Panc1 (cell line): ENCODE results near the gene MTCH1.

Source experiments
- POLR2AphosphoS5 ChIP-seq: IDR thresholded peaks from 2 replicates; pipeline ENCODE4 v1.6.1; 2012; ENCODE audit warnings: mild to moderate bottlenecking, low read depth, low read length, moderate library complexity
- TF ChIP-seq, protein P1 (sequence below): fragments of 450-650 bp; IDR thresholded peaks from 2 replicates; pipeline ENCODE4 v1.5.1; 2017; ENCODE audit warnings: mild to moderate bottlenecking

GRCh38 chr6:37021356-37022129 is 35.5 kb upstream of the MTCH1 start:
- TF ChIP-seq, protein P1, sequence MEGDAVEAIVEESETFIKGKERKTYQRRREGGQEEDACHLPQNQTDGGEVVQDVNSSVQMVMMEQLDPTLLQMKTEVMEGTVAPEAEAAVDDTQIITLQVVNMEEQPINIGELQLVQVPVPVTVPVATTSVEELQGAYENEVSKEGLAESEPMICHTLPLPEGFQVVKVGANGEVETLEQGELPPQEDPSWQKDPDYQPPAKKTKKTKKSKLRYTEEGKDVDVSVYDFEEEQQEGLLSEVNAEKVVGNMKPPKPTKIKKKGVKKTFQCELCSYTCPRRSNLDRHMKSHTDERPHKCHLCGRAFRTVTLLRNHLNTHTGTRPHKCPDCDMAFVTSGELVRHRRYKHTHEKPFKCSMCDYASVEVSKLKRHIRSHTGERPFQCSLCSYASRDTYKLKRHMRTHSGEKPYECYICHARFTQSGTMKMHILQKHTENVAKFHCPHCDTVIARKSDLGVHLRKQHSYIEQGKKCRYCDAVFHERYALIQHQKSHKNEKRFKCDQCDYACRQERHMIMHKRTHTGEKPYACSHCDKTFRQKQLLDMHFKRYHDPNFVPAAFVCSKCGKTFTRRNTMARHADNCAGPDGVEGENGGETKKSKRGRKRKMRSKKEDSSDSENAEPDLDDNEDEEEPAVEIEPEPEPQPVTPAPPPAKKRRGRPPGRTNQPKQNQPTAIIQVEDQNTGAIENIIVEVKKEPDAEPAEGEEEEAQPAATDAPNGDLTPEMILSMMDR = peak; percentile 75
- TF ChIP-seq POLR2AphosphoS5 = no peak
